Fibroblast of lung (primary cell): ENCODE measurements around the gene C1orf74.

Source experiments
- EZH2 ChIP-seq: IDR thresholded peaks from 2 replicates; pipeline ENCODE4 v1.5.1; 2012; ENCODE audit warnings: low read length, control low read depth, mild to moderate bottlenecking; ENCODE audit errors: missing control alignments
- TF ChIP-seq, protein P1 (sequence below), 2 donors: IDR thresholded peaks in 1 of 2; conservative IDR thresholded peaks in 1 of 2; 1 replicate in 1 of 2; 2 replicates in 1 of 2; pipeline ENCODE4 v1.5.1; 2011 to 2012; ENCODE audit warnings: low read length in 2 of 2, control low read depth in 1 of 2, inconsistent platforms in 1 of 2, low read depth in 1 of 2, mild to moderate bottlenecking in 1 of 2

DNA sequence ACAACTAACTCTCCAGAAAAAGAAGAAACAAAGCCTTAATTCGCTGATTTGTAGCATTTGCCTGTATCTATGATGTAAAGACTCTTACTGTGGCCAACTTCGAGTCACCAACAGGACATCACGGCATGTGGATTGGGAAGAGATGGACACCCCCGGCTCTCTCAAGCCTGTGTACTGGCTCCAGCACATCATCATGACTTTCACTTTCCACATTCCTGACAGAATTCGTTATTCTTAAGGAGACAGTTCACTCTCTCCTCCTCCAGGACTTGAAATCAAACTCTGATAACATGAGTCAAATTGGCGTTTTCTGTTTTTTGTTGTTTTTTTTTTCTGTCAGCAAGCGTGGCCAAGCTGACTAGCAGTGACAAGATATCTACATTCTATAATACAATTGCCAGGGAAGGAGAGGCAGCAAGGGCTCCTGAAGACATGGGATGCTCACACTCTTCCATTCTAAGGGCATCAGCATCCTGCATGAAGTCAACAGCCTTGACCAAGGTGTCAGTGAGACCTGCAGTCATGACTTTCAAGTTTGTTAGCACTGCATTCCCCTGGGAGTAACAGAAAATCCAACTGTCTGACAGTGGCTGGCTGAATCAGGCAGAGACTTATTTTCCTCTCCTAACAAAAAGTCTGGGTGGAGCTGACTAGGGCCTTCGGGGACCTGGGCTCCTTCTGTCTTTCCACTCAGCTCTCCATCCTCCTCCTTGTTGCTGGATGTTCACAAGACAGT is 41.8 kb downstream of the C1orf74 start:
- TF ChIP-seq EZH2 = no peak
- TF ChIP-seq, protein P1, sequence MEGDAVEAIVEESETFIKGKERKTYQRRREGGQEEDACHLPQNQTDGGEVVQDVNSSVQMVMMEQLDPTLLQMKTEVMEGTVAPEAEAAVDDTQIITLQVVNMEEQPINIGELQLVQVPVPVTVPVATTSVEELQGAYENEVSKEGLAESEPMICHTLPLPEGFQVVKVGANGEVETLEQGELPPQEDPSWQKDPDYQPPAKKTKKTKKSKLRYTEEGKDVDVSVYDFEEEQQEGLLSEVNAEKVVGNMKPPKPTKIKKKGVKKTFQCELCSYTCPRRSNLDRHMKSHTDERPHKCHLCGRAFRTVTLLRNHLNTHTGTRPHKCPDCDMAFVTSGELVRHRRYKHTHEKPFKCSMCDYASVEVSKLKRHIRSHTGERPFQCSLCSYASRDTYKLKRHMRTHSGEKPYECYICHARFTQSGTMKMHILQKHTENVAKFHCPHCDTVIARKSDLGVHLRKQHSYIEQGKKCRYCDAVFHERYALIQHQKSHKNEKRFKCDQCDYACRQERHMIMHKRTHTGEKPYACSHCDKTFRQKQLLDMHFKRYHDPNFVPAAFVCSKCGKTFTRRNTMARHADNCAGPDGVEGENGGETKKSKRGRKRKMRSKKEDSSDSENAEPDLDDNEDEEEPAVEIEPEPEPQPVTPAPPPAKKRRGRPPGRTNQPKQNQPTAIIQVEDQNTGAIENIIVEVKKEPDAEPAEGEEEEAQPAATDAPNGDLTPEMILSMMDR (conservative IDR thresholded peaks at IDR 0.05 in 1 of 2, IDR thresholded peaks at IDR 0.05 in 1 of 2; ENCODE audit: low read depth in 1 of 2, low read length in 2 of 2) = no peak
